OCI-LY1 (cell line): ENCODE results near the gene CRLF3.
"Not testable (repeated sequence)": the region's sequence is repeated elsewhere in the genome, so short reads cannot be mapped to it uniquely, and the experiment has no call there.

Experiments used
- H2AFZ ChIP-seq: fragments of 200-600 bp; sonication (generic), shearing (Covaris generic); 2 replicates; pipeline ENCODE4 v1.6.0; 2014; ENCODE audit warnings: antibody characterized with exemption, mild to moderate bottlenecking, low read length
- H3F3A ChIP-seq: fragments of 200-600 bp; sonication (generic), shearing (Covaris generic); 2 replicates; pipeline ENCODE4 v1.6.0; 2014; ENCODE audit warnings: mild to moderate bottlenecking, antibody characterized with exemption, low read length, moderate library complexity; ENCODE audit not compliant: insufficient read depth
- H3K27ac ChIP-seq: fragments of 200-600 bp; sonication (generic); 2 replicates; pipeline ENCODE4 v1.5.1; 2014; ENCODE audit warnings: low read length, mixed run types, mild to moderate bottlenecking, low read depth; ENCODE audit not compliant: poor library complexity, severe bottlenecking
- H3K27me3 ChIP-seq: fragments of 200-600 bp; sonication (generic); 2 replicates; pipeline ENCODE4 v1.6.0; 2014; ENCODE audit warnings: antibody characterized with exemption, mild to moderate bottlenecking, low read length, moderate library complexity; ENCODE audit not compliant: insufficient read depth
- H3K36me3 ChIP-seq: fragments of 200-600 bp; sonication (generic); 2 replicates; pipeline ENCODE4 v1.6.1; 2014; ENCODE audit warnings: mild to moderate bottlenecking, antibody characterized with exemption, low read length, moderate library complexity, mixed read lengths; ENCODE audit not compliant: insufficient read depth
- H3K4me1 ChIP-seq: fragments of 200-600 bp; sonication (generic); 2 replicates; pipeline ENCODE4 v1.5.1; 2014; ENCODE audit warnings: mild to moderate bottlenecking, low read length, moderate library complexity; ENCODE audit not compliant: insufficient read depth, severe bottlenecking
- H3K4me2 ChIP-seq: fragments of 200-600 bp; sonication (generic), shearing (Covaris generic); 2 replicates; pipeline ENCODE4 v1.6.1; 2014; ENCODE audit warnings: low read length
- H3K4me3 ChIP-seq: fragments of 200-600 bp; sonication (generic); 2 replicates; pipeline ENCODE4 v1.5.1; 2014; ENCODE audit warnings: low read length, low read depth, mild to moderate bottlenecking, mixed read lengths; ENCODE audit not compliant: poor library complexity, severe bottlenecking
- H3K79me2 ChIP-seq: fragments of 200-600 bp; shearing (Covaris generic); 2 replicates; pipeline ENCODE4 v1.6.1; 2016; ENCODE audit warnings: mixed run types, low read length, mixed read lengths; ENCODE audit not compliant: insufficient read depth
- H3K9ac ChIP-seq: fragments of 200-600 bp; sonication (generic), shearing (Covaris generic); 2 replicates; pipeline ENCODE4 v1.6.1; 2014; ENCODE audit warnings: mild to moderate bottlenecking, low read length, mixed read lengths
- H3K9me2 ChIP-seq: fragments of 200-600 bp; sonication (generic), shearing (Covaris generic); 2 replicates; pipeline ENCODE4 v1.6.1; 2014; ENCODE audit warnings: low read depth, mild to moderate bottlenecking, low read length, mixed read lengths
- H3K9me3 ChIP-seq: fragments of 200-600 bp; shearing (Covaris generic); 2 replicates; pipeline ENCODE4 v1.6.1; 2014; ENCODE audit warnings: low read length, mixed read lengths
- H4K20me1 ChIP-seq: fragments of 200-600 bp; sonication (generic), shearing (Covaris generic); 2 replicates; pipeline ENCODE4 v1.6.0; 2016; ENCODE audit warnings: mild to moderate bottlenecking, low read length; ENCODE audit not compliant: insufficient read depth
- EZH2 ChIP-seq: fragments of 200-600 bp; sonication (generic), shearing (Covaris generic); IDR thresholded peaks from 2 replicates; pipeline ENCODE4 v1.8.0; 2017; ENCODE audit warnings: borderline replicate concordance, mixed run types, mild to moderate bottlenecking, antibody characterized with exemption, low read length, moderate library complexity, mixed read lengths
- TF ChIP-seq, protein P1 (sequence below): fragments of 200-600 bp; sonication (generic), shearing (Covaris generic); IDR thresholded peaks from 2 replicates; pipeline ENCODE4 v1.5.1; 2017; ENCODE audit warnings: mild to moderate bottlenecking, antibody characterized with exemption, low read length, moderate library complexity, mixed read lengths

CRLF3 gene

GRCh38 chr17:30827082-30827481 lies 2.6 kb upstream of the CRLF3 start:
- Histone ChIP-seq H3K9me3 (no peaks in the 10 kb centered on the region), H3K4me1 (peaks cover 31% of the 10 kb centered on the region), H3K27me3 (no peaks in the 10 kb centered on the region), H3K27ac (no peak overlapping the region), H3F3A (no peaks in the 10 kb centered on the region), H3K9ac (no peak overlapping the region), H3K4me2 (no peak overlapping the region), H2AFZ (no peak overlapping the region), H3K4me3 (no peak overlapping the region), H4K20me1 (no peaks in the 10 kb centered on the region), H3K79me2 (peaks cover 25% of the 10 kb centered on the region), H3K36me3 (no peaks in the 10 kb centered on the region; the same call in 1 of the 2 replicates), H3K9me2 (no peaks in the 10 kb centered on the region)
- TF ChIP-seq, protein P1, sequence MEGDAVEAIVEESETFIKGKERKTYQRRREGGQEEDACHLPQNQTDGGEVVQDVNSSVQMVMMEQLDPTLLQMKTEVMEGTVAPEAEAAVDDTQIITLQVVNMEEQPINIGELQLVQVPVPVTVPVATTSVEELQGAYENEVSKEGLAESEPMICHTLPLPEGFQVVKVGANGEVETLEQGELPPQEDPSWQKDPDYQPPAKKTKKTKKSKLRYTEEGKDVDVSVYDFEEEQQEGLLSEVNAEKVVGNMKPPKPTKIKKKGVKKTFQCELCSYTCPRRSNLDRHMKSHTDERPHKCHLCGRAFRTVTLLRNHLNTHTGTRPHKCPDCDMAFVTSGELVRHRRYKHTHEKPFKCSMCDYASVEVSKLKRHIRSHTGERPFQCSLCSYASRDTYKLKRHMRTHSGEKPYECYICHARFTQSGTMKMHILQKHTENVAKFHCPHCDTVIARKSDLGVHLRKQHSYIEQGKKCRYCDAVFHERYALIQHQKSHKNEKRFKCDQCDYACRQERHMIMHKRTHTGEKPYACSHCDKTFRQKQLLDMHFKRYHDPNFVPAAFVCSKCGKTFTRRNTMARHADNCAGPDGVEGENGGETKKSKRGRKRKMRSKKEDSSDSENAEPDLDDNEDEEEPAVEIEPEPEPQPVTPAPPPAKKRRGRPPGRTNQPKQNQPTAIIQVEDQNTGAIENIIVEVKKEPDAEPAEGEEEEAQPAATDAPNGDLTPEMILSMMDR: no peak
- no peak for TF ChIP-seq EZH2

GRCh38 chr17:30824002-30824355 lies 513 bp downstream of the CRLF3 start:
- Histone ChIP-seq H3K4me1 (peaks cover 53% of the 10 kb centered on the region), H2AFZ (no peak overlapping the region), H3K9me3 (no peaks in the 10 kb centered on the region)

DNA sequence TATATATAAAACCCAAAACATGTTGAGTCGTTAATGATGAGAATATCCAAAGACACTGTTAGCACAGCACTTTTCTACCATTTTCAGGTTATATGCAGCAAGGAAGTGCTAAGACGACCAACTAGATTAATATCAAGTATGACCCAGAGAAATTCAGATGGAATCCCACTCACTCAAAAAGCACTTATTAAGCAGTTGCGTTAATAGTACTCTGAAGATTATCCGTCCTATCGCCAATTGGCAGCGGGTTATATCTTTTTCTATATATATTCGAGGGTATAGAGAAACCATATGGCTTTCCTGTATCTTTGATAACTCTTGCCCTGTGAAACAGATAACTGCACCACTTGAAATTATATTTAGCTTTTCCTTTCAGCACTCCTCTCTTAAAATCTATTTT lies 1.1 kb downstream of the CRLF3 start:
- H3K4me3 ChIP-seq: peak overlapping the region; percentile 88
- no peak overlapping the region for H2AFZ ChIP-seq
- no peaks in the 10 kb centered on the region for H3K9me2 ChIP-seq
- H3K4me1 ChIP-seq: peaks cover 57% of the 10 kb centered on the region
- no peak for TF ChIP-seq EZH2
- TF ChIP-seq, protein P1: no peak
- 0 out of 2 replicates have a peak, but pooled peaks cover 3% of the 10 kb centered on the region for H3F3A ChIP-seq
- peaks cover 57% of the 10 kb centered on the region for H3K79me2 ChIP-seq
- H3K4me2 ChIP-seq: peak overlapping the region; percentile 83
- H3K9ac ChIP-seq: peak overlapping the region; percentile 94
- no peaks in the 10 kb centered on the region for H3K9me3 ChIP-seq
- peak overlapping the region; percentile 88 for H3K27ac ChIP-seq
- peaks cover 15% of the 10 kb centered on the region for H3K36me3 ChIP-seq
- H4K20me1 ChIP-seq: no peaks in the 10 kb centered on the region
- no peaks in the 10 kb centered on the region for H3K27me3 ChIP-seq

More at GRCh38 chr17:30824002-30824355, 513 bp downstream of the CRLF3 start:
- H3K9ac ChIP-seq: peak overlapping the region; percentile 94
- H3K4me3 ChIP-seq: peak overlapping the region; percentile 88
- peaks cover 11% of the 10 kb centered on the region for H3K36me3 ChIP-seq
- H3K79me2 ChIP-seq: peaks cover 53% of the 10 kb centered on the region
- peak overlapping the region; percentile 83 for H3K4me2 ChIP-seq
- H4K20me1 ChIP-seq: no peaks in the 10 kb centered on the region
- 0 out of 2 replicates have a peak, but pooled peaks cover 3% of the 10 kb centered on the region for H3F3A ChIP-seq
- H3K27ac ChIP-seq: peak overlapping the region; percentile 88
- H3K9me2 ChIP-seq: no peaks in the 10 kb centered on the region
- no peaks in the 10 kb centered on the region for H3K27me3 ChIP-seq
- TF ChIP-seq EZH2: no peak
- TF ChIP-seq, protein P1: no peak

- H3K4me1 ChIP-seq: peaks cover 57% of the 10 kb centered on the region
Observed at GRCh38 chr17:30822919-30823318, 1.6 kb downstream of the CRLF3 start.

More at GRCh38 chr17:30822919-30823318, 1.6 kb downstream of the CRLF3 start:
- peaks cover 15% of the 10 kb centered on the region for H3K36me3 ChIP-seq
- H3K4me3 ChIP-seq: peak overlapping the region; percentile 88
- H3K9me2 ChIP-seq, H3F3A ChIP-seq, H3K9me3 ChIP-seq, H2AFZ ChIP-seq, H3K27me3 ChIP-seq, H4K20me1 ChIP-seq: not testable (repeated sequence)
- peak overlapping the region; percentile 88 for H3K27ac ChIP-seq
- H3K9ac ChIP-seq: peak overlapping the region; percentile 94
- H3K4me2 ChIP-seq: peak overlapping the region; percentile 83
- peaks cover 61% of the 10 kb centered on the region for H3K79me2 ChIP-seq
